ENCODE results near the gene PIWIL4.

PIWIL4 gene

DNA sequence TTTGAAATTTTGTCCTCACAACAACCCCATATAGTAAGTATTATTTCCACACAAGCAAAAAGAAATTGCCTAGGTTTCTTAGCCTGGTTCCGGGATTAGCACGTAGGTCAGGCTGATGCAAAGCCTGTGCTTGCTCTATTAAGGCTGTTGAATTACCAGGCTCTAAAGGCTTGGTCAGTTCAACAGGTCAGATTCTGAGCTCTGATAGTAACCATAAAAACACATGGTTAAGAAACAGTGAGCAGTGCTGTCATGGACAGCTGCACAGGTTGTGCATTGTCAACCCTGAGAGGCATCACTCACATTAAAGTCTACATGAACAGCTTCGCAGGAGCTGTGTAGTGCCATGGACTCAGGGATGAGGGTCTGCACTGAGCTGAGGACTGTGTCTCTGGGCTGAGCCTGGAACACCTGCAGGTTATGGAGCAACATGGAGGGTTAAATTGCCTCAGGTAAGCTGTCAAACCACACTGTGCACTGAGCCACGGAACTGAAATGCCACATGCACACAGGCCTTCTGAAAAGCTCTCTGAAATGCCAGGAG, 98.0 kb downstream of the PIWIL4 start:
- H3K27ac ChIP-seq (ENCODE audit: low read depth, low read length), result no peak overlapping the region
- H3K9ac ChIP-seq (ENCODE audit: low read length), result no peak overlapping the region
- peaks cover 21% of the 10 kb centered on the region for H3K36me3 ChIP-seq (ENCODE audit: control insufficient read depth, insufficient read depth, low read length)
- H3K27me3 ChIP-seq (ENCODE audit: control insufficient read depth, insufficient read depth, low read length), result no peaks in the 10 kb centered on the region
- peaks cover 13% of the 10 kb centered on the region for H3K4me1 ChIP-seq (ENCODE audit: control insufficient read depth, insufficient read depth, low read length)
- peaks cover 7% of the 10 kb centered on the region for H3K9me3 ChIP-seq (ENCODE audit: control insufficient read depth, insufficient read depth, low read depth, low read length)
- no peak overlapping the region for H3K4me3 ChIP-seq (ENCODE audit: low read depth, low read length)

GRCh38 chr11:94666792-94667721, 99.9 kb downstream of the PIWIL4 start:
- peaks cover 14% of the 10 kb centered on the region for H3K36me3 ChIP-seq (ENCODE audit: control insufficient read depth, insufficient read depth, low read length)
- H3K27ac ChIP-seq (ENCODE audit: low read depth, low read length), result no peak overlapping the region
- H3K4me3 ChIP-seq (ENCODE audit: low read depth, low read length), result no peak overlapping the region
- no peaks in the 10 kb centered on the region for H3K27me3 ChIP-seq (ENCODE audit: control insufficient read depth, insufficient read depth, low read length)
- peaks cover 4% of the 10 kb centered on the region; the same call in 1 of the 2 replicates for H3K4me1 ChIP-seq (ENCODE audit: control insufficient read depth, insufficient read depth, low read length)
- peaks cover 13% of the 10 kb centered on the region for H3K9me3 ChIP-seq (ENCODE audit: control insufficient read depth, insufficient read depth, low read depth, low read length)
- no peak overlapping the region for H3K9ac ChIP-seq (ENCODE audit: low read length)

DNA sequence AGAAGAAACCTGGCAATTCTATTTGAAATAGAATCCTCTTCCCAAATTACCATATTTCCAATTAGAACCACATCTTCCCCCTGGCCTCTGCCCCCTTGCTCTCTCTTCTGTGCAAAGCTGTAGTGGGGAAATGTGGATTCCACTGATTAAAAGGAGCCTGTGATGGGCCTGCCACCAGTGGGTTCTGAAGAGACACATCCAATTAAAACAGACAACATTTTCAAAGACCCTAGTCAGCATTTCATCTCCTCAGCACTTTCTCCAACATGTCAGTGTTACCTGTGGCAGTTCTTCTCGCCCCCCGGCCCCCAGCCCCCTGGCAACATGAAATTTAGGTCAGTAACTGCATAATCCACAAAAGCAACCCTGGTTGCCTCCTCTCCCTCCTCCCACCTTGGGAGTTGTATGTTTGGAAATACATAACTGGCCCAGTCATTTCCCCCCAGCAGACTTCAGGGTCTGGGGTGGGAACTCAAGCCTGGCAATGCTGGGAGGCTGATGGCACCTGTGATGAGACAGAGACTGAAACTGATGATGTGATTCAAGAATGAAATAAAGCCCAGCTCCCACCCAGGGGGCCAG, 101.1 kb downstream of the PIWIL4 start:
- Histone ChIP-seq H3K27ac (ENCODE audit: low read depth, low read length) (no peak overlapping the region), H3K27me3 (ENCODE audit: control insufficient read depth, insufficient read depth, low read length) (no peaks in the 10 kb centered on the region), H3K4me1 (ENCODE audit: control insufficient read depth, insufficient read depth, low read length) (peaks cover 4% of the 10 kb centered on the region; the same call in 1 of the 2 replicates), H3K9ac (ENCODE audit: low read length) (no peak overlapping the region), H3K9me3 (ENCODE audit: control insufficient read depth, insufficient read depth, low read depth, low read length) (peaks cover 17% of the 10 kb centered on the region), H3K4me3 (ENCODE audit: low read depth, low read length) (no peak overlapping the region), H3K36me3 (ENCODE audit: control insufficient read depth, insufficient read depth, low read length) (peaks cover 8% of the 10 kb centered on the region)

DNA sequence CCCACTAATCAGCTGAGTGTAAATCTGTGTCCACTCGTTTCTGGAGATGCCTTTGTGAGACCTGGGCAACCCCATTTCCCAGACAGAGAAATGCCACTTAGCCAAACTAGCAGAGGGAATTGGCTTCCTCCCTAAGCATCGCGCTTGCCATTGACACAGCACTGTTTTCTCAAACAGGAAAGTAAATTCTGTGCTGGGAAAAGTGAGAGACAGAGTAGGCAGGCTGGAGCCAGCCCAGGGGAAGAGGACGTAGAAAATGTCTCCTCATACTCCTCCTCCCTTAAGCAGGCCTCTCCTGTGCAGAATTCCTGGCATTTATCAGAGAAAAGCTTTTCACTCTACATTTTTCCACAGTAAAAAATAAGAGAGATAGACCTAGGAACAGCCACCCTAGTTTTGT, 101.9 kb downstream of the PIWIL4 start:
- Histone ChIP-seq H3K36me3 (ENCODE audit: control insufficient read depth, insufficient read depth, low read length) (peaks cover 3% of the 10 kb centered on the region; the same call in 1 of the 2 replicates), H3K9ac (ENCODE audit: low read length) (no peak overlapping the region), H3K4me3 (ENCODE audit: low read depth, low read length) (no peak overlapping the region), H3K27me3 (ENCODE audit: control insufficient read depth, insufficient read depth, low read length) (no peaks in the 10 kb centered on the region), H3K27ac (ENCODE audit: low read depth, low read length) (no peak overlapping the region), H3K9me3 (ENCODE audit: control insufficient read depth, insufficient read depth, low read depth, low read length) (peaks cover 13% of the 10 kb centered on the region; the same call in 1 of the 2 replicates), H3K4me1 (ENCODE audit: control insufficient read depth, insufficient read depth, low read length) (peaks cover 4% of the 10 kb centered on the region; the same call in 1 of the 2 replicates)
